Pancreas (tissue), 10 donors: Measurements from ENCODE around the gene FAM167B. TPM values are rescaled to one million over a fixed set of nuclear protein-coding genes. Genes with fewer than 3 reads are reported as not detected.

Experiments
- ATAC-seq, 4 donors: fragments of 200-7000 bp; cut with Tn5 transposase; one replicate each; pipeline versions ENCODE4 v1.8.0 to v1.9.1; 2020; ENCODE audit warnings: mild to moderate bottlenecking in 4 of 4, moderate library complexity in 4 of 4
- DNase-seq, 6 donors: peaks; one replicate each; pipeline ENCODE4 v3.0.0-alpha.2; 2020
- FAIRE-seq: peaks from 2 replicates; lab custom pipeline; 2012; peaks lifted over from hg19 to GRCh38; lab: Jason Lieb, UNC
- H3K27ac ChIP-seq, 4 donors: fragments of 200-600 bp; sonication (generic); 1 replicate in 3 of 4; 2 replicates in 1 of 4; pipeline versions ENCODE4 v1.5.0 to v1.8.0; 2020
- H3K27me3 ChIP-seq, 4 donors: fragments of 200-600 bp; one replicate each; pipeline ENCODE4 v1.8.0; 2021
- H3K36me3 ChIP-seq, 3 donors: fragments of 200-600 bp; sonication (generic) in 1 of 3; one replicate each; pipeline versions ENCODE4 v1.5.0 to v1.8.0; 2020 to 2021
- H3K4me1 ChIP-seq, 3 donors: fragments of 200-600 bp; one replicate each; pipeline ENCODE4 v1.8.0; 2021
- H3K4me3 ChIP-seq, 4 donors: fragments of 200-600 bp; sonication (generic) in 2 of 4; one replicate each; pipeline versions ENCODE4 v1.5.0 to v1.8.0; 2020 to 2021
- H3K9me3 ChIP-seq, 4 donors: fragments of 200-600 bp; one replicate each; pipeline ENCODE4 v1.8.0; 2021
- WGBS, 2 donors: extraction: QIAGEN DNeasy Blood & Tissue Kit; methylation state at CpG; one replicate each; pipeline ENCODE4 v1.1.7; 2013; 5-methylcytosine and 5-hydroxymethylcytosine counted together
- intact Hi-C, 3 donors: fragments of 100-400 bp; cut with DNase I; formaldehyde crosslinking; loops; one replicate each; pipeline versions ENCODE4 v1.11.1 to v1.14.2; 2022
- polyA plus RNA-seq, 2 donors: library from polyadenylated mRNA; stranded (reverse); fragments of 200-250 nt; gene quantifications; one replicate each; pipeline ENCODE4 v1.2.3, GENCODE V29; 2013
- total RNA-seq, 6 donors: library from RNA; stranded (reverse); fragmentation: NEBNext Ultra II Directional in 4 of 6; extraction: Animal tissue kit (Norgen Biotek cat#: 25700) in 4 of 6; gene quantifications; one replicate each; pipeline versions ENCODE4 v1.2.1 to v1.2.4, GENCODE V29; 2021 to 2023
- TF ChIP-seq, protein P1 (sequence below), 4 donors: fragments of 200-600 bp; sonication (generic) in 3 of 4; IDR thresholded peaks; one replicate each; pipeline versions ENCODE4 v1.5.0 to v1.8.0; 2021; ENCODE audit warnings: antibody characterized with exemption in 4 of 4
- donor health status: healthy with polysubstance abuse.
- donor health status: DM: no; HTN: no; CAD: no; lungs with moderate emphysema.
- donor health status: DM: no; HTN: no; CAD: no.
- donor health status: control.
- donor health status: control.
- donor health status: Bipolar disorder and iron deficiency.
- donor health status: DM: yes; HTN: yes; CAD: no.
- donor health status: DM: no; HTN: no; CAD: no.
- donor health status: DM: no; HTN: no; CAD: no.
- donor health status: DM: yes; HTN: yes; CAD: no.

The FAM167B gene
- total and polyA plus RNA-seq, 8 donors, result 1.6 to 12.0 (median 3.5) TPM

DNA sequence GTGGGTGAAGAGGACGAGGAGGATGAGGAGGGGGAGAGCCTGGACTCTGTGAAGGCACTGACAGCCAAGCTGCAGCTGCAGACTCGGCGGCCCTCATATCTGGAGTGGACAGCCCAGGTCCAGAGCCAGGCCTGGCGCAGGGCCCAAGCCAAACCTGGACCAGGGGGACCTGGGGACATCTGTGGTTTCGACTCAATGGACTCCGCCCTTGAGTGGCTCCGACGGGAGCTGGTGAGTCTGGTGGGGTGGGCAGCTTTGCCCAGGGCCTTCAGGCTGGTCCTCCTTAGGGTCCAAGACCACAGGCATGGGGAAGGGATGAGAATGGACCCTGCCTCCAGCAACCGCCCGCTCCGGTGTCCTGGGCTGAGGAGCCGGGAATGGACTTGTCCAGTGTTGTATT is 430 bp downstream of the FAM167B start:
- TF ChIP-seq, protein P1, sequence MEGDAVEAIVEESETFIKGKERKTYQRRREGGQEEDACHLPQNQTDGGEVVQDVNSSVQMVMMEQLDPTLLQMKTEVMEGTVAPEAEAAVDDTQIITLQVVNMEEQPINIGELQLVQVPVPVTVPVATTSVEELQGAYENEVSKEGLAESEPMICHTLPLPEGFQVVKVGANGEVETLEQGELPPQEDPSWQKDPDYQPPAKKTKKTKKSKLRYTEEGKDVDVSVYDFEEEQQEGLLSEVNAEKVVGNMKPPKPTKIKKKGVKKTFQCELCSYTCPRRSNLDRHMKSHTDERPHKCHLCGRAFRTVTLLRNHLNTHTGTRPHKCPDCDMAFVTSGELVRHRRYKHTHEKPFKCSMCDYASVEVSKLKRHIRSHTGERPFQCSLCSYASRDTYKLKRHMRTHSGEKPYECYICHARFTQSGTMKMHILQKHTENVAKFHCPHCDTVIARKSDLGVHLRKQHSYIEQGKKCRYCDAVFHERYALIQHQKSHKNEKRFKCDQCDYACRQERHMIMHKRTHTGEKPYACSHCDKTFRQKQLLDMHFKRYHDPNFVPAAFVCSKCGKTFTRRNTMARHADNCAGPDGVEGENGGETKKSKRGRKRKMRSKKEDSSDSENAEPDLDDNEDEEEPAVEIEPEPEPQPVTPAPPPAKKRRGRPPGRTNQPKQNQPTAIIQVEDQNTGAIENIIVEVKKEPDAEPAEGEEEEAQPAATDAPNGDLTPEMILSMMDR (IDR thresholded peaks at IDR 0.05), result no peak
- no peak overlapping the region for H3K4me3 ChIP-seq
- no peaks in the 10 kb centered on the region for H3K36me3 ChIP-seq
- FAIRE-seq (no peak), ATAC-seq (no peak), DNase-seq (peak in 3 of 6 donors; percentile 58 to 70 (median 60))
- peaks cover 0 to 5% (median 0%) of the 10 kb centered on the region in 3 donors for H3K4me1 ChIP-seq
- 72 to 77% methylated on average over 11 to 12 of the region's 12 CpGs for WGBS, 2 donors
- H3K27ac ChIP-seq, result peak overlapping the region in 2 of 4 donors; percentile 24 to 41
- no peaks in the 10 kb centered on the region for H3K9me3 ChIP-seq
- intact Hi-C loops, result no loop called here
- no peaks in the 10 kb centered on the region for H3K27me3 ChIP-seq

DNA sequence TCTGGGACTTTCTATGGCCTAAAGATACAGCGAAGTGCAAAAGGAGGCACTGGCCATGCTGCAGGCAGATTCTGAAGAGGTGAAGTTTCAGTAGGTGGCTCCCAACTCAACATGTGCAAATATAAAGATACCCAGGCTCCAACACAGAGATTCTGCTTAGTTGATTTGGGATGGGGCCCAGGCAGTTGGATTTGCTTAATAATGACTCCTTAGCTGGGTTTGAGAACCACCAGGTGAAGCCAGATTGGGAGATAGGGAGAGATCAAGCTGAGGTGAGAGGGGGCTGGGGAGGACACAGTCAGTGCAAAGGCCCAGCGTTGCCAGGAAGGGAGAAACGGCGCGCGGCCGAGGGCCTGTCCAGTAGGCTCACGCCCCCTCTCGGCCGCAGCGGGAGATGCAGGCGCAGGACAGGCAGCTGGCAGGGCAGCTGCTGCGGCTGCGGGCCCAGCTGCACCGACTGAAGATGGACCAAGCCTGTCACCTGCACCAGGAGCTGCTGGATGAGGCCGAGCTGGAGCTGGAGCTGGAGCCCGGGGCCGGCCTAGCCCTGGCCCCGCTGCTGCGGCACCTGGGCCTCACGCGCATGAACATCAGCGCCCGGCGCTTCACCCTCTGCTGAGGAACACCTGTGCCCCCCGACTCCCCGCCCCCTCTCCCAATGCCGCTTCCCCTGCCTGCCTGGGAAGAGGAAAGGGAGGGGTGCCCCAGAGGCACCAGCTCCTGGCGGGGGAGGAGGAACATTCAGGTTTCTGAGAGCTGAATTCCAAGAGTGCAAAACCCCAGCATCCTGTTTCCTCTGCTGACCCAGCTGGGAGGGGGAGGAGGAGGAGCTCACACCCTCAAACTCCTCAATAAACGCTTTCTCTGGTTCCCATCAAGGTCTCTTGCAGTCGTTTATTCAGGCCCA is 1.2 kb downstream of the FAM167B start:
- intact Hi-C loops, result no loop called here
- peaks cover 0 to 5% (median 0%) of the 10 kb centered on the region in 3 donors for H3K4me1 ChIP-seq
- 9 to 10% methylated on average over 24 to 31 of the region's 31 CpGs for WGBS, 2 donors
- peak overlapping the region in 1 of 4 donors; percentile 18 for H3K4me3 ChIP-seq
- no peaks in the 10 kb centered on the region for H3K36me3 ChIP-seq
- peak; percentile 79 to 97 (median 89) for ATAC-seq
- H3K9me3 ChIP-seq, result no peaks in the 10 kb centered on the region
- FAIRE-seq, result no peak
- TF ChIP-seq, protein P1 (IDR thresholded peaks at IDR 0.05), result peak; percentile 79 to 86 (median 82)
- peak overlapping the region in 1 of 4 donors; percentile 41 for H3K27ac ChIP-seq
- DNase-seq, result peak; percentile 74 to 96 (median 87)
- no peaks in the 10 kb centered on the region for H3K27me3 ChIP-seq

GRCh38 chr1:32249831-32250525 is 3.0 kb downstream of the FAM167B start:
- no peaks in the 10 kb centered on the region for H3K36me3 ChIP-seq
- no peak overlapping the region for H3K4me3 ChIP-seq
- DNase-seq (peak in 1 of 6 donors; percentile 64), ATAC-seq (peak in 3 of 4 donors; percentile 13 to 18 (median 15)), FAIRE-seq (no peak)
- 57 to 58% methylated on average over 9 of the region's 9 CpGs for WGBS, 2 donors
- H3K9me3 ChIP-seq, result no peaks in the 10 kb centered on the region
- H3K4me1 ChIP-seq, result peaks cover 0 to 5% (median 0%) of the 10 kb centered on the region in 3 donors
- TF ChIP-seq, protein P1 (IDR thresholded peaks at IDR 0.05), result no peak
- intact Hi-C loops, result no loop called here
- H3K27me3 ChIP-seq, result no peaks in the 10 kb centered on the region
- peak overlapping the region in 1 of 4 donors; percentile 37 for H3K27ac ChIP-seq

- intact Hi-C loops, result no loop called here
- H3K27me3 ChIP-seq, result no peaks in the 10 kb centered on the region
- no peak within 1 kb of the TSS for H3K27ac ChIP-seq
- no peaks in the 10 kb centered on the region for H3K9me3 ChIP-seq
- no peaks in the 10 kb centered on the region for H3K36me3 ChIP-seq
- WGBS, 2 donors, result 77 to 86% methylated on average over 25 of the region's 25 CpGs
- H3K4me1 ChIP-seq, result peaks cover 0 to 5% (median 0%) of the 10 kb centered on the region in 3 donors
- TF ChIP-seq, protein P1 (IDR thresholded peaks at IDR 0.05), result no peak
- DNase-seq, result no peak
- ATAC-seq, result no peak
- no peak within 1 kb of the TSS for H3K4me3 ChIP-seq
- FAIRE-seq, result no peak
Measured at GRCh38 chr1:32250893-32251716, 4.1 kb downstream of the FAM167B start, which contains the start of gene LCK. LCK (plus strand) TSS chr1:32251265; CDS start chr1:32274330, 23,065 bp downstream.
